HepG2 (cell line): ENCODE measurements around the gene EPC1.

Experiments used
- CBX5 ChIP-seq: sonication (generic); formaldehyde crosslinking; IDR thresholded peaks from 2 replicates; pipeline ENCODE4 v1.4.0; 2020; ENCODE audit warnings: missing genetic modification reagents, borderline replicate concordance
- CEBPB ChIP-seq: IDR thresholded peaks from 2 replicates; pipeline ENCODE4 v1.6.1; 2011; ENCODE audit warnings: low read depth, low read length, improper control_type of control experiment, borderline replicate concordance
- KAT8 ChIP-seq: IDR thresholded peaks from 2 replicates; pipeline ENCODE4 v1.6.1; 2016; ENCODE audit warnings: missing genetic modification reagents, missing compliant biosample characterization
- MED8 ChIP-seq: sonication (generic); formaldehyde crosslinking; IDR thresholded peaks from 2 replicates; pipeline ENCODE4 v1.8.1; 2023; ENCODE audit warnings: mild to moderate bottlenecking, missing genetic modification reagents; ENCODE audit not compliant: insufficient replicate concordance
- NBN ChIP-seq: fragments of 450-650 bp; conservative IDR thresholded peaks from 2 replicates; pipeline ENCODE4 v1.6.1; 2017
- PLRG1 ChIP-seq: fragments of 450-650 bp; conservative IDR thresholded peaks from 2 replicates; pipeline ENCODE4 v1.6.1; 2016
- POLR2A ChIP-seq, 2 experiments: IDR thresholded peaks; 2 replicates each; pipeline ENCODE4 v1.6.1; 2011; ENCODE audit warnings: low read depth in 2 of 2, low read length in 2 of 2, mild to moderate bottlenecking in 1 of 2, moderate library complexity in 1 of 2; ENCODE audit not compliant: insufficient read depth in 1 of 2
- ZNF33A ChIP-seq: sonication (generic); formaldehyde crosslinking; IDR thresholded peaks from 2 replicates; pipeline ENCODE4 v1.5.1; 2020; ENCODE audit warnings: missing genetic modification reagents, mild to moderate bottlenecking, moderate library complexity, borderline replicate concordance
- ZNF776 ChIP-seq: sonication (generic); formaldehyde crosslinking; IDR thresholded peaks from 2 replicates; pipeline ENCODE4 v1.4.0; 2020; ENCODE audit warnings: mild to moderate bottlenecking, missing genetic modification reagents
- TF ChIP-seq, protein P1 (sequence below): sonication (generic); formaldehyde crosslinking; IDR thresholded peaks from 2 replicates; pipeline ENCODE4 v1.5.0; 2020; ENCODE audit warnings: mild to moderate bottlenecking, missing genetic modification reagents, moderate library complexity
- TF ChIP-seq, protein P2 (sequence below): sonication (generic); formaldehyde crosslinking; IDR thresholded peaks from 2 replicates; pipeline ENCODE4 v1.4.0; 2020; ENCODE audit warnings: low read depth, mild to moderate bottlenecking, missing genetic modification reagents
- TF ChIP-seq, protein P3 (sequence below): sonication (generic); formaldehyde crosslinking; IDR thresholded peaks from 2 replicates; pipeline ENCODE4 v1.4.0; 2020; ENCODE audit warnings: mild to moderate bottlenecking, missing genetic modification reagents, borderline replicate concordance
- TF ChIP-seq, protein P4 (sequence below): sonication (generic); formaldehyde crosslinking; IDR thresholded peaks from 2 replicates; pipeline ENCODE4 v1.8.1; 2022; ENCODE audit warnings: low read depth, mild to moderate bottlenecking, missing genetic modification reagents
- TF ChIP-seq, protein P5 (sequence below): sonication (generic); formaldehyde crosslinking; IDR thresholded peaks from 2 replicates; pipeline ENCODE4 v1.9.0; 2021; ENCODE audit warnings: missing genetic modification reagents, borderline replicate concordance

DNA sequence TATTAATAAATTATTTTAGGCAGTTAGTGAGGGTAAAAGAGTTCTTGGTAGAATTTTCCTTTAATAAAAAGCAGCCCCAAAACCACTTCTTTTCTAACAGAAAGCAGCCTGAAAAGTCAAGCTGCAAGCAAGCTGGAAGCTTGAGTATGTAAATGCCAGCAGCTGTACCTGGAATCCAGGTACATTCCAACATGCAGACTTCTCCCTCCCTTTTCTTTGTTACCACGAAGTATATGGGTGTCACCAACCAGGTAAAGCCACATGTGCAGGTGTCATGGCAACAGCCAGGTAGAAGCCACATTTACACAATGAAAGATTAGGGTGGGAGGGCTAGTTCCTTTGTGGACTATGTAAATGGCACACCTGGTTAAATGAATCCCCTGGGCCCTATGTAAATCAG lies 114.6 kb downstream of the EPC1 start:
- TF ChIP-seq CBX5 (CRISPR knock-in tag) = no peak
- no peak for TF ChIP-seq KAT8 (CRISPR knock-in tag)
- TF ChIP-seq NBN = no peak
- TF ChIP-seq CEBPB = no peak
- TF ChIP-seq PLRG1 = no peak
- TF ChIP-seq, protein P1, sequence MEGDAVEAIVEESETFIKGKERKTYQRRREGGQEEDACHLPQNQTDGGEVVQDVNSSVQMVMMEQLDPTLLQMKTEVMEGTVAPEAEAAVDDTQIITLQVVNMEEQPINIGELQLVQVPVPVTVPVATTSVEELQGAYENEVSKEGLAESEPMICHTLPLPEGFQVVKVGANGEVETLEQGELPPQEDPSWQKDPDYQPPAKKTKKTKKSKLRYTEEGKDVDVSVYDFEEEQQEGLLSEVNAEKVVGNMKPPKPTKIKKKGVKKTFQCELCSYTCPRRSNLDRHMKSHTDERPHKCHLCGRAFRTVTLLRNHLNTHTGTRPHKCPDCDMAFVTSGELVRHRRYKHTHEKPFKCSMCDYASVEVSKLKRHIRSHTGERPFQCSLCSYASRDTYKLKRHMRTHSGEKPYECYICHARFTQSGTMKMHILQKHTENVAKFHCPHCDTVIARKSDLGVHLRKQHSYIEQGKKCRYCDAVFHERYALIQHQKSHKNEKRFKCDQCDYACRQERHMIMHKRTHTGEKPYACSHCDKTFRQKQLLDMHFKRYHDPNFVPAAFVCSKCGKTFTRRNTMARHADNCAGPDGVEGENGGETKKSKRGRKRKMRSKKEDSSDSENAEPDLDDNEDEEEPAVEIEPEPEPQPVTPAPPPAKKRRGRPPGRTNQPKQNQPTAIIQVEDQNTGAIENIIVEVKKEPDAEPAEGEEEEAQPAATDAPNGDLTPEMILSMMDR (CRISPR knock-in tag) = no peak
- TF ChIP-seq, protein P2, sequence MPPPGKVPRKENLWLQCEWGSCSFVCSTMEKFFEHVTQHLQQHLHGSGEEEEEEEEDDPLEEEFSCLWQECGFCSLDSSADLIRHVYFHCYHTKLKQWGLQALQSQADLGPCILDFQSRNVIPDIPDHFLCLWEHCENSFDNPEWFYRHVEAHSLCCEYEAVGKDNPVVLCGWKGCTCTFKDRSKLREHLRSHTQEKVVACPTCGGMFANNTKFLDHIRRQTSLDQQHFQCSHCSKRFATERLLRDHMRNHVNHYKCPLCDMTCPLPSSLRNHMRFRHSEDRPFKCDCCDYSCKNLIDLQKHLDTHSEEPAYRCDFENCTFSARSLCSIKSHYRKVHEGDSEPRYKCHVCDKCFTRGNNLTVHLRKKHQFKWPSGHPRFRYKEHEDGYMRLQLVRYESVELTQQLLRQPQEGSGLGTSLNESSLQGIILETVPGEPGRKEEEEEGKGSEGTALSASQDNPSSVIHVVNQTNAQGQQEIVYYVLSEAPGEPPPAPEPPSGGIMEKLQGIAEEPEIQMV = no peak
- TF ChIP-seq, protein P3, sequence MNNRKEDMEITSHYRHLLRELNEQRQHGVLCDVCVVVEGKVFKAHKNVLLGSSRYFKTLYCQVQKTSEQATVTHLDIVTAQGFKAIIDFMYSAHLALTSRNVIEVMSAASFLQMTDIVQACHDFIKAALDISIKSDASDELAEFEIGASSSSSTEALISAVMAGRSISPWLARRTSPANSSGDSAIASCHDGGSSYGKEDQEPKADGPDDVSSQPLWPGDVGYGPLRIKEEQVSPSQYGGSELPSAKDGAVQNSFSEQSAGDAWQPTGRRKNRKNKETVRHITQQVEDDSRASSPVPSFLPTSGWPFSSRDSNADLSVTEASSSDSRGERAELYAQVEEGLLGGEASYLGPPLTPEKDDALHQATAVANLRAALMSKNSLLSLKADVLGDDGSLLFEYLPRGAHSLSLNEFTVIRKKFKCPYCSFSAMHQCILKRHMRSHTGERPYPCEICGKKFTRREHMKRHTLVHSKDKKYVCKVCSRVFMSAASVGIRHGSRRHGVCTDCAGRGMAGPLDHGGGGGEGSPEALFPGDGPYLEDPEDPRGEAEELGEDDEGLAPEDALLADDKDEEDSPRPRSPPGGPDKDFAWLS (CRISPR knock-in tag) = no peak
- TF ChIP-seq POLR2A (IDR thresholded peaks at IDR 0.05; ENCODE audit: insufficient read depth in 1 of 2, low read depth in 2 of 2, low read length in 2 of 2) = no peak
- TF ChIP-seq, protein P4, sequence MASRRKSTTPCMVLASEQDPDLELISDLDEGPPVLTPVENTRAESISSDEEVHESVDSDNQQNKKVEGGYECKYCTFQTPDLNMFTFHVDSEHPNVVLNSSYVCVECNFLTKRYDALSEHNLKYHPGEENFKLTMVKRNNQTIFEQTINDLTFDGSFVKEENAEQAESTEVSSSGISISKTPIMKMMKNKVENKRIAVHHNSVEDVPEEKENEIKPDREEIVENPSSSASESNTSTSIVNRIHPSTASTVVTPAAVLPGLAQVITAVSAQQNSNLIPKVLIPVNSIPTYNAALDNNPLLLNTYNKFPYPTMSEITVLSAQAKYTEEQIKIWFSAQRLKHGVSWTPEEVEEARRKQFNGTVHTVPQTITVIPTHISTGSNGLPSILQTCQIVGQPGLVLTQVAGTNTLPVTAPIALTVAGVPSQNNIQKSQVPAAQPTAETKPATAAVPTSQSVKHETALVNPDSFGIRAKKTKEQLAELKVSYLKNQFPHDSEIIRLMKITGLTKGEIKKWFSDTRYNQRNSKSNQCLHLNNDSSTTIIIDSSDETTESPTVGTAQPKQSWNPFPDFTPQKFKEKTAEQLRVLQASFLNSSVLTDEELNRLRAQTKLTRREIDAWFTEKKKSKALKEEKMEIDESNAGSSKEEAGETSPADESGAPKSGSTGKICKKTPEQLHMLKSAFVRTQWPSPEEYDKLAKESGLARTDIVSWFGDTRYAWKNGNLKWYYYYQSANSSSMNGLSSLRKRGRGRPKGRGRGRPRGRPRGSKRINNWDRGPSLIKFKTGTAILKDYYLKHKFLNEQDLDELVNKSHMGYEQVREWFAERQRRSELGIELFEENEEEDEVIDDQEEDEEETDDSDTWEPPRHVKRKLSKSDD = no peak
- TF ChIP-seq ZNF33A (CRISPR knock-in tag) = no peak
- TF ChIP-seq MED8 = no peak
- TF ChIP-seq, protein P5, sequence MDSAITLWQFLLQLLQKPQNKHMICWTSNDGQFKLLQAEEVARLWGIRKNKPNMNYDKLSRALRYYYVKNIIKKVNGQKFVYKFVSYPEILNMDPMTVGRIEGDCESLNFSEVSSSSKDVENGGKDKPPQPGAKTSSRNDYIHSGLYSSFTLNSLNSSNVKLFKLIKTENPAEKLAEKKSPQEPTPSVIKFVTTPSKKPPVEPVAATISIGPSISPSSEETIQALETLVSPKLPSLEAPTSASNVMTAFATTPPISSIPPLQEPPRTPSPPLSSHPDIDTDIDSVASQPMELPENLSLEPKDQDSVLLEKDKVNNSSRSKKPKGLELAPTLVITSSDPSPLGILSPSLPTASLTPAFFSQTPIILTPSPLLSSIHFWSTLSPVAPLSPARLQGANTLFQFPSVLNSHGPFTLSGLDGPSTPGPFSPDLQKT (CRISPR knock-in tag) = no peak
- no peak for TF ChIP-seq ZNF776 (CRISPR knock-in tag)
